ENCODE results near the gene NCOR1. TPM values are rescaled to one million over a fixed set of nuclear protein-coding genes. Genes with fewer than 3 reads are reported as not detected.

Gene NCOR1
- total RNA-seq, 1 donor from 2014 or later, result 95.9 TPM

Small RNAs within 50 kb of the gene (small RNA-seq; reads per million reads assigned to genes)
- gene RNU6-314P (ENCODE audit: low replicate concordance) (not detected), gene RNU6-862P (ENCODE audit: low replicate concordance) (not detected)

Other genes starting within 250 kb of the NCOR1 start
- 16.7 TPM for gene ZSWIM7, start 215.8 kb downstream of the NCOR1 start, total RNA-seq
- 55.1 TPM for gene TTC19, start 215.7 kb downstream of the NCOR1 start, total RNA-seq
- gene PIGL, start 1.7 kb upstream of the NCOR1 start, total RNA-seq, result 13.5 TPM
- 73.8 TPM for gene CENPV, start 137.9 kb upstream of the NCOR1 start, total RNA-seq
- 777 TPM for gene UBB, start 165.6 kb upstream of the NCOR1 start, total RNA-seq
- gene TRPV2, start 200.0 kb upstream of the NCOR1 start, total RNA-seq, result 0.98 TPM

All from temporal lobe (tissue), 2 donors.